GM10266 (cell line): ENCODE measurements around the gene KLHL34.

Source experiments
- DNase-seq: peaks from one replicate; pipeline ENCODE4 v3.0.0; 2012; ENCODE audit errors: extremely low spot score
- TF ChIP-seq, protein P1 (sequence below): IDR thresholded peaks from 2 replicates; pipeline ENCODE4 v1.5.1; 2012; ENCODE audit warnings: mild to moderate bottlenecking, low read depth; ENCODE audit not compliant: control insufficient read depth, insufficient read depth; ENCODE audit errors: missing control alignments

The KLHL34 gene

DNA sequence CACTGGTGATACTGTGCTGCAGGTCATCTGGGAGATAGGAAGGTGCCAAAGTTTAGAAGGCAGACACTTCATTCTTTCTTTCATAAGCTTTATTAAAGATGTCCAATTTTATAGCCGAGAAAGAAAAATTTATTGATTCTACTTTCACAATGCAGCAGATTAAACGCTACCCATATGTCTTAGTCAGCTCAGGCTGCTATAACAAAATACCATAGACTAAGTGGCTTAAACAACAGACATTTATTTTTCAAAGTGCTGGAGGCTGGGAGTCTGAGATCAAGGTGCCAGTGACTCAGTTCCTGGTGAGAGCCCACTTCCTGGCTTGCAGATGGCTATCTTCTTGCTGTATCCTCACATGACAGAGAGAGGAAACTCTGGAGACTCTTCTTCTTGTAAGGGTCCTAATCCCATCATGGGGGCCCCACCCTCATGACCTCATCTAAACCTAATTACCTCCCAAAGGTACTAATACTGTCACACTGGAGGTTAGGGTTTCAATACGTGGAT lies 33.4 kb upstream of the KLHL34 start:
- TF ChIP-seq, protein P1, sequence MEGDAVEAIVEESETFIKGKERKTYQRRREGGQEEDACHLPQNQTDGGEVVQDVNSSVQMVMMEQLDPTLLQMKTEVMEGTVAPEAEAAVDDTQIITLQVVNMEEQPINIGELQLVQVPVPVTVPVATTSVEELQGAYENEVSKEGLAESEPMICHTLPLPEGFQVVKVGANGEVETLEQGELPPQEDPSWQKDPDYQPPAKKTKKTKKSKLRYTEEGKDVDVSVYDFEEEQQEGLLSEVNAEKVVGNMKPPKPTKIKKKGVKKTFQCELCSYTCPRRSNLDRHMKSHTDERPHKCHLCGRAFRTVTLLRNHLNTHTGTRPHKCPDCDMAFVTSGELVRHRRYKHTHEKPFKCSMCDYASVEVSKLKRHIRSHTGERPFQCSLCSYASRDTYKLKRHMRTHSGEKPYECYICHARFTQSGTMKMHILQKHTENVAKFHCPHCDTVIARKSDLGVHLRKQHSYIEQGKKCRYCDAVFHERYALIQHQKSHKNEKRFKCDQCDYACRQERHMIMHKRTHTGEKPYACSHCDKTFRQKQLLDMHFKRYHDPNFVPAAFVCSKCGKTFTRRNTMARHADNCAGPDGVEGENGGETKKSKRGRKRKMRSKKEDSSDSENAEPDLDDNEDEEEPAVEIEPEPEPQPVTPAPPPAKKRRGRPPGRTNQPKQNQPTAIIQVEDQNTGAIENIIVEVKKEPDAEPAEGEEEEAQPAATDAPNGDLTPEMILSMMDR = no peak
- no peak for DNase-seq

DNA sequence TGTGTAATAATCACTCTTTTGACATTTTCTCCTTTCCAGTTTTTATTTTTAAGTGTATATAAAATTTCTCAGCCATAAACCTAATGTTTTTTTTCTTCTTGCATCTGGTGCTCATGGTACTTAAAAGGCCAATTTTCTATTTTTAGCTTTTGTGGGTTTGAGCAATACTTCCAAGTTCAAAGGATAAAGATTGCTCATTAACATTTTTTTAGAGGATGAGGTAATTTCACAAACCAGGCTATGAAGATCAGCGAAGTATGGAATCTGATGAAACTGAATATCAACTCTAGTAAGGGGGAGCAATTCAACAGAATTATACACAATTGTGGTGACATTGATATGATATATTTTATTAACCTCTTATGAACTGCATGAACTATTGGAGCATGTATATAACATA lies 25.8 kb upstream of the KLHL34 start:
- TF ChIP-seq, protein P1 = no peak
- DNase-seq = no peak

DNA sequence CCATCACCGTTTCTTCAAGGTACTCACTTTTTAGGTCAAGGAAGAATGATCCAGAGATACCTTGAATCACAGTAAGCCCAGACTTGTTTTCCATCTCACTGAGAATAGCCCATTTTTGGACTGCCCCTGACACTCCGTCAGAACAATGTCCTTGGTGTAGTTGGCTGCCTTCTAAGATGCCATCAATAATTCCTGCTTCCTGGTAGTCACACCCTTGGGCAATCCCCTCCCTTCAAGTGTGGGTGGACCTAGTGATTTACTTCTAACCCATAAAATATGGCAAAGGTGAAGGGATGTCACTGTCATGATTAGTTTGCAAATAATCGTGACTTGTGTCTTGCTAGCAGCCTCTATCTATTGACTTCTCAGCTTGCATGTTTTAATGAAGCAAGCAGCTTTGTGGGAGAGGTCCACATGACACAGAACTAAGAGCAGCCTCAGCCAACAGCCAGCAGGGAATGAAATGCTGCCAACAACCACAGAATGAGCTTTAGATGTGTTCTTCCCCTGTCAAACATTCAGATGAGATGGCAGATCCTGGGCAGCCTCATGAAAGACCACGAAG lies 20.0 kb upstream of the KLHL34 start:
- no peak for DNase-seq
- TF ChIP-seq, protein P1 = no peak

DNA sequence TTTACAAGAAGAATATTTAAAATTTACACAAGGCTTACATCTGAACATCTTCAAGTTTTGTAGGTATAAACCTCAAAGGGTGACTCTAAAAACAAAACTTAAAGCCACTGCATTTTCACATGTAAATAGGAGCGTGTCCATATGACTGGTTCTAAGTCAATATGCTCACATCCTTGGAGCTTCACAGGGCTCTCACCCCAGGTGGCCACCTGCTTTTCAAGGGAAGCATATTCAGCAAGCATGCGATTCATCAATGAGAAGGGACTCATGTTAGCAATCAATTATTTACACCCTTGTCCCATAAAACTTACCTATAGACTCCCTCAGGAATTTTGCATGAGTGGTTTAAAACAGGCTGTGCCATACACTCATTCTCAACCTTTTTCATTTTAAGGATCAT lies 17.8 kb upstream of the KLHL34 start:
- TF ChIP-seq, protein P1 = no peak
- DNase-seq = no peak

DNA sequence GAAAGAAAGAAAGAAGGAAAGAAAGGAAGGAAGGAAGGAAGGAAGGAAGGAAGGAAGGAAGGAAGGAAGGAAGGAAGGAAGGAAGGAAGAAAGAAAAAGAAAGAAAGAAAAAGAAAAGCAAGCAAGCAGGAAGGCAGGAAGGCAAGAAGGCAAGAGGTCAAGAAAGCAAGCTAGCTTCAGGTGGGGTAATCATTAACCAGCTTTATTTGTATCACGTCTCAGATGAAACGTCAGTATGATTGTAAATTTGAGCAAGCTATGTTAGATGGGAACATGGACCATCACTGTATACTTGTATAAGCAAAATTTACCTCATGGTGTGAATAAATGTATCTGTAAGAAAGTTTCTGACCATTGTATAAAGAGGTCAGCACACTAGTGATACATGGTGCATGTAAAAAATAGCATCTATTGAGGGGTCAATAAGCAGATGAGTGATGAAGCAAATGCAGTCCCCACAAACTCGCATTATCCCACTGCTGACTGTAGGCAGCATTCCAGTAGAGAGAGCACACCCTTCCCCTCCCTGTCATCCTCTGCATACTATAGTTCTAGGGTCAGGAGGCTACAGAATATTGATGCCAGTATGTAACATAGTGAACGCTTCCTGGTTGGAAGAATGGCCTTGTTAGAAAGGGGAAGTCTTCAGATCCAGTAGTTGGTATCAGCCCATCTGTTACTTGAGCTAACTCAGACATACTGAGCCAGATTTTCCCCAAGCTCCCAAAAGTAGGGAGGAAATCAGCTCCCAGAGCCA lies 16.5 kb upstream of the KLHL34 start:
- TF ChIP-seq, protein P1 = no peak
- no peak for DNase-seq

DNA sequence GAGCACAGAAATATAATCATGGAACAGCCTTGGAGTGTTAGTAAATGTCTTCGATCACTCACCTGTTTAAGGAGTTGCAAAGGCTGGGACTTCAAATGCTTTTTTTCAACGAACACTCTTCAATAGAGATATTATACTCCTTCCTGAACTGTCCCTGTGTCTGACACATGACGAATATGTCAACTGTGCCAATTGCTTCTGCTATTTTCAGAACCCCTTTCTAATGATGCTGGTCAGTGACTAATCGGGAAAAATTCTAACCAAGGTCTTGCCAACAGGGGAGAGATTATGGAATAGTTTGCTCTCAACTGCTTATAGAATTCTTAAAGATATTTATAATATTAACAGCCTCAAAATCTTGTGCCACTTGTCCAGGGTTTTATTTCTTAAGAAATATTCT lies 8.5 kb upstream of the KLHL34 start:
- DNase-seq = no peak
- TF ChIP-seq, protein P1 = no peak

DNA sequence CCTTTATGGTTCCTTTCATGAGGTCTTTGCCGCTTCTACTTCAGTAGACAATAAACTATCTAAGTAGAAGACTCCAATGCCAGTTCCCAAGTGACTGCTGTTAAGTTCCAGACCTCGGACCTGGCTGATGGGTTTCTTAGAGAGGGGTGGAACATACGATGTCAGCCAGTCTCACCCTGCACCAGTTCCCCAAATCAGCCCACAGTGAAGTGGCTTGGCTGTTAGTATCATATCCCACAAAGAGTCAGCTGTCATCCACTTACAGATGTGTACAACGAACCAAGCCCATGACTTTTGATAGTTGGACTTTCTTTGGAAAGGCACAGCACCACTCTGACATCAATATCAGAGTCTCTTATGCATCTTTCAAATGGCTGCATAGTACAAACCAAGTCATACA lies 8.1 kb upstream of the KLHL34 start:
- no peak for DNase-seq
- TF ChIP-seq, protein P1 = no peak
